Activated naive CD4-positive, alpha-beta T cell (primary cell): Measurements from ENCODE around the gene CNGA3.
"Not testable (repeated sequence)": the region's sequence is repeated elsewhere in the genome, so short reads cannot be mapped to it uniquely, and the experiment has no call there.

Experiments used
- DNase-seq, 4 experiments: peaks; one replicate each; lab custom pipeline; 2025; lab: John Stamatoyannopoulos, UW

CNGA3 gene

DNA sequence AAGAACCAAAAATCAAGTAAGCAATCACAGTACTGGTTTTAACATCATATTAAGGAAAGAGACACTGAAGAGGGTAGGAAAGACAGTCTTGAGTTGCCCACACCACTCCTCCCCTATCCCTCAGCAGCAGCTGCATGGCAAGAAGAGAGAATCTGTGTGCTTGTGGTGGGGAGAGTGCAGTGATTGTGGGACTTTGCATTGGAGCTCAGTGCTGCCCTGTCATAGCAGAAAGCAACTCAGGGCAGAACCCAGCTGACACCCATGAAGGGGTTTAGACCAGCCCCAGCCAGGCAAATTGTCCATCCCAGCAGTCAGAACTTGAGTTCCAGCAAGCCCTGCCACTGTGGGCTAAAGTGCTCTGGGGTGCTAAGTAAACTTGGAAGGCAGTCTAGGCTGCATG is 57.6 kb downstream of the CNGA3 start:
- DNase-seq, result no peak

DNA sequence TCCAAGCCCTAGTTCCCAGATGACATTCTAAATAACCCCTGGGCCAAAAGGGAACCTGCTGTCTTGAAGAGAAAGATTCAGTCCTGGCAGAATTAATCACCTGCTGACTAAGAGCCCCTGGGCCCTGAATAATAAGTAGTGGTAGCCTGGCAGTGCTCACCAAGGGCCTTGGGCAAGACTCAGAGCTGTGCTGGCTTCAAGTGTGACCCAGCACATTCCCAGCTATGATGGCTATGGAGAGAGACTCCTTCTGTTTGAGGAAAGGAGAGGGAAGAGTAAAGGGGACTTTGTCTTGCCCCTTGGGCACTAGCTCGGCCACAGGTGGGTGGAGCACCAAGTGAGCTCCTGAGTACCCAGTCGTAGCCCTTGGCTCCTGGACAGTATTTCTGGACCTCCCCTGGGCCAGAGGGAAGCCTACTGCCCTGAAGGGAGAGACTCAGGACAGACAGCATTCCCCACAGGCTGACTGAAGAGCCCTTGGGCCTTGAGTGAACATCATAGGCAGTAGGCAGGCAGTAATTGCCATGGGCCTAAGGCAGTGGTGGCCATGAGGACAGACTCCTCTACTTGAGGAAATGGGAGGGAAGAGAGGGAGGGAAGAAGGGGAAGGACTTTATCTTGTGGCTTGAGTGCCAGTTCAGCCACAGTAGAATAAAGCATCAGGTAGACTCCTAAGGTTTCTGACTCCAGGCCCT is 58.4 kb downstream of the CNGA3 start:
- no peak for DNase-seq

DNA sequence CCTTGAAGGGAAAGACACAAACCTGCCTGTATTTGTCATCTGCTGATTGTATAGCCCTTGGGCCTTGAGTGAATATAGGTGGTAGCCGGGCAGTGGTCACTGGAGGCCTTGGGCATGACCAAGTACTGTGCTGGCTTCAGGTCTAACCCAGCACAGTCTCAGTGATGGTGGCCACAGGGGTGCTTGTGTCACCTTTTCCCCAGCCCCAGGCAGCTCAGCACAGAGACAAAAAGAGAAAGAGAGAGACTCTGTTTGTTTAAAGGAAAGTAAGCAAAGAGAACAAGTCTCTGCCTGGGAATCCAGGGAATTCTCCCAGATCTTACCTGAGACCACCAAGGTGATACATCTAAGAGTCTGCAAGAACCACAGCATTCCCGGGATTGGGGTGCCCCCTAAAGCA is 59.0 kb downstream of the CNGA3 start:
- DNase-seq, result no peak

- no peak for DNase-seq
Observed at GRCh38 chr2:98408155-98408554, 61.9 kb downstream of the CNGA3 start.

DNA sequence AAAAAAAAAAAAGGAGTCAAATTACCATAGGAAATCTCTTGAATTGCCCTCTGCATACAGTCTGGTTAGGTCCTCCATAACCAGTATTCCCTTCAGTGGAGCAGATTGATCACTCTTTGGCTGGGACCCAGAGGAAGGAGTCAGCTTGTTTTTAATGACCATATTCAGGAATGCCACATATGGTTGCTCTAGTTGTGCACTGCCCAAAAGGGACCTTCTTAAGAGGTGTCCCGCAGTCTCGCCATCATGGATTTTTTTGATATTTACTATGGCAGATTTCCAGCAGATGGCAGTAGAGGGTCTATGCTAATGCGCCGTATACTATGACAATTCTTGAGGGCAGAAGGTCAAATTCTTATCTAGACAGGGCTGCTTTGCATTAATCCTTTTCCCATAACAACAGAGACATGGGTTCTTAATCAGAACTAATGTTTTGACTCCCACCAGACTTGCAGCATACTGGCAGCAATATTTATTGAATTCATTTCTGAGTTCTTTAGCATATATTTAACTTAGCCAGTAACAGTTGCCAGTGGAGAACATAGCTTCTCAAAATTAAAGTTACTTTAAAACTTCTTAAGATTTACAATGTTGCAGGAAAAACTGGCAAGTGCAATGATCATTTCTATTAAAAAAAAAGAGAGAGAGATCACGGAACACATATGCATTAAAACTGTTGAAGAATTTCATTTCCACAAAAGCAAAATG is 66.6 kb downstream of the CNGA3 start:
- peak in 2 of 4 experiments; percentile 12 to 22 for DNase-seq

- not testable (repeated sequence) for DNase-seq
Observed at GRCh38 chr2:98414246-98414645, 68.0 kb downstream of the CNGA3 start.

- not testable (repeated sequence) for DNase-seq
Observed at GRCh38 chr2:98415719-98416248, 69.5 kb downstream of the CNGA3 start.

DNA sequence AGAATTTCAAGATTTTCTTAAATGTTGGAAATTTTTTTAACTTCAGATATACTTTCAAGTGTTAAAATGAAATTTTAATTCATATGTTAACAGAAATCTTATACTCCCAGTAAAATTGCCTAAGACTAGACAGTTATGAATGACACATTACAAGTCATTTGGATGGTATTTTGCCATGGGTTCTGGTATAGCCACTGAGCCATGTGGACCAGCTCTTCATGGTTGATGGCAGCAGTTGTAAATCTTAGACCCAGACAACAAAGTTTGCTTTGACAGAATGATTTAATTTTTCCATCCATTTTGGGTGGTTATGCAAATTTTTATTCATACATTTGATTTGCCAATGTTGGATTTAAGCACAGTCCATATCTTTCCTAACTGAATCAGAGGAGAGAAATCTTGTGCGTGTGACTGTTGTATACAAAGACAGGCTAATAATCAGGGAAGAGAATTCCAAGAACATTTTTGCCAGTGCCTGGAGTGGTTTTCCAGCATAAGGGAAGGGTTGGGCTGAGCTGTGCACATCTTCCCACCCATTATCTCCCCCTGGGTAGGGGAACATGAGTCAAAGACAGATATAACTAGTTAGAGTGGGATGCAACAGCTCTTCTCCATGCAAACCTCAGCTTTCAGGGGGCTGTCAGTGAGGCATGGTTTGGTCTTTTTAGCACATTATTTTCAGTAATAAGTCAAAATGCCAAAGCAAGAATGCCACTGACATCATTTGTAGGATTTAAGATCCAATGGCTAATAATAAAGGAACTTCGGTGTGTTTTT is 70.3 kb downstream of the CNGA3 start:
- DNase-seq, result no peak

DNA sequence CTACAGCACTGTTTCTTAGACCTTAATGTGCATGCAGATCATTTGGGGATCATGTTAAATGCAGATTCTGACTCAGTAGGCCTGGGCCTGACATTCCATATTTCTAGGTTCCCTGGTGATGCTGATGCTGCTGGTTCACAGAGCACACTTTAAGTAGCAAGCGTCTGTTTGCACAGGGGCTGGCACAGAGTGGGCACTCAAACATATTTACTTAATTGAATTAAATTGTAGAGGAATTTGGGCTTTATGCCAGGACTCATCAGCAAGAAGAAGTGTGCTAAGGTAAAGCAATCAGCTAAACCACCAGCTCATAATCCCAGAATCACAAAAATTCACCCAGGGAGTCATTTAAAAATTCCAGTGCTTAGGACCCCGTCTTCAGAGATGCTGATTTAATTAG is 73.3 kb downstream of the CNGA3 start:
- DNase-seq, result no peak

DNA sequence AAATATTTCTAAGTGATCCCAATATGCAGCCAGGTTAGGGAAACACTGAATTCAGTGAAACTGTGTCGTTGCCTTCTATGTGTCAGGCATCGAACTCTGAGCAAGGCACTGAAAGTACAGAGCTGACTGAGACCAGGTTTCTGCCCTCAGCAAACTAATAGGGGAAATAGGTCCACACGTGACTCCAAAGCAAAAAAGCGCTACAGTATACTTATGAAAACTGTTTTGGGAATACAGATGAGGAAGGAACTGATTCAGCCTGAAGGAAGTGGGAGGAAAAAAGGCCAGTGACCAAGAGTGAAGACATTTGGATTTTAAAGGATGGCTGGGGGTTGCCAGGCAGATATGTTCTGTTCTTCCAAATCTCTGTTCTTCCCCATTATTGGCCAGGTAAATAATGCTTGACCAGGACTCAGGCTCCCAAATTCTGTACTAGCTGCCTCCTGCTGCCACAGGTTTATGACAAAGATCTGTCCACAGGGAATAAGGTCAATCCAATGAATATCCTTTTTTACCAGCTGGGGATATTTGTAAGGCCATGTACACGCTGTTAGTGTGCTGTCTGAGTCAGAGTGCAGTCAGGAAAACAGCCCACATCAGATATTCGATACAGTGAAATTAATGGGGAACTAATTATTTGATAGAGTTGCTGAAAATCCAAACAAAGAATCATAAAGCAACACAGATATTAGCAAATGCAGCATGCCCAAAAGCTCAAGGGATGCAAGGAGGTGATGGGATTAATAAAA is 73.9 kb downstream of the CNGA3 start:
- DNase-seq, result no peak

GRCh38 chr2:98422449-98422848 is 76.2 kb downstream of the CNGA3 start:
- DNase-seq, result no peak

- DNase-seq, result no peak
Observed at GRCh38 chr2:98426771-98427170, 80.5 kb downstream of the CNGA3 start.

DNA sequence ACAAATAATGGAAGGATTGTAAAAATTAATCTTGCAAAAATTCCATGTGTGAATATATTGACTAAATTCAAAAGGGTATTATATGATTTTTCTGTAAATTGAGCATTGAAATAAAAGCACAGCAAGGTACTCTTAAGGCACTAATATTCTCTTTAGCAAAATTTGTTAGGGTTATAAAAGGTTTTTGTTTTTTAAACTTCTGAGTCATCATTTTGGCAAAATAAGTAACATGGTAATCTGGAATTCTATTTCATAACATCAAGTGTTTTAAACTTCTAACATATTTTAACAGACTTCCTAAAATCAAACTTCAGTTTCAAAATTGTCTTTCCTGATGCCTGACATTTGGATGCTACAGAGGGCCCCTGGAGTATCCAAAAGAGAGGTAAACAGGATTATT is 85.9 kb downstream of the CNGA3 start:
- DNase-seq, result no peak

DNA sequence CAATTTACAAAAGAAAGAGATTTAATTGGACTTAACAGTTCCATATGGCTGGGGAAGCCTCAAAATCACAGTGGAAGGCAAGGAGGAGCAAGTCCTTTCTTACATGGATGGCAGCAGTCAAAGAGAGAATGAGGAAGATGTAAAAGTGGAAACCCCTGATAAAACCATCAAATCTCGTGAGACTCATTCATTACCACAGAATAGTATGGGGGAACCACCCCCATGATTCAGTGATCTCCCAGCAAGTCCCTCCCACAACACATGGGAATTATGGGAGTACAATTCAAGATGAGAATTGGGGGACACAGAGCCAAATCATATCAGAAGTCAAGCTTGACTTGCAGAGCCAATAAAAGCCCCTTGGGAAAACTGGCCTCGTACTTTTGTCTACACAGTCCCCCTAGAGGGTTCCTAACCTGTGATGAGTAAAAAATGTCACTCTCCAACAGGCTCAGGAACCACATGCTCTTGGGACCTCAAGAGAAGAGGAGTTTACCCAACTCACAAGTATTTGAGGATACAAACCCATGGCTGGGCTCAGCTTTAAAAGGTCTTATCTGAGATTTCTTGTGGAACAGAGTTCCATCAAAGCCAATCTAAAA is 87.2 kb downstream of the CNGA3 start:
- DNase-seq, result no peak

- no peak for DNase-seq
Observed at GRCh38 chr2:98434492-98434891, 88.2 kb downstream of the CNGA3 start.

DNA sequence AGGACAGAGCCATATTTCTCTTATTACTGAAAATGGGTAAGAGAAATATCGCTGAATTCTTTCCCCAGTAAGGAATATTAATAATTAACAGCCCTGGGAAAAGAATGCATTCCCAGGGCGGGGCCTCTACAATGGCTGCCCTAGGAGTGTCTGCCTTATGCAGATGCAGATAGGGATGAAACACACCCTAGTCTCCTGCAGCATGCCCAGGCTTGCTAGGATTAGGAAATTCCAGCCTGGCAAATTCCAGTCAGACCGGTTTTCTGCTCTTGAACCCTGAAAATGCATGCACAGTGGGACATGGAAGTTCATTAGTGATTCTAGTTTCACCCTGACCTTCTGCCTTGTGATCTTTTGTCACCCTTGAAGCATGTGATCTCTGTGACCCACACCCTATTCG is 89.4 kb downstream of the CNGA3 start:
- not testable (repeated sequence) for DNase-seq

DNA sequence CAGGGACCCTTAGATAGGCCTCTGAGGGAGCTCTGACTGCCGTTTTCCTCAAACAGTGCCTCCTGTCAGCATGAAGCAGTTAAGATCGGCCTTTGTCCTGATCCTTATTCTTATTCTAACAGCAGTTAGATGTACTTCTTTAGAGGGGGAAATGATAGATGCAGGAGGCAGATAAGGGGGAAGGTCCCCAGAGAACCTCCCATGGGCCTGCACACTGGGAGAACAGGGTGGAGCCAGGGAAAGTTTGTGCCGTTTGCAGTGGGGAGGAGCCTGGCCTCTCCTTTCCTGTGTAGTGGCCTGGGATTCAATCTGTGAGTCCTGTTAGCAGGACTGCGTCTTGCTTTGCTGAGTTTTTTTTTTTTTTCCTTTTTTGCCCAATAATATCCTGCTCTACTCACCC is 90.5 kb downstream of the CNGA3 start:
- DNase-seq, result no peak

DNA sequence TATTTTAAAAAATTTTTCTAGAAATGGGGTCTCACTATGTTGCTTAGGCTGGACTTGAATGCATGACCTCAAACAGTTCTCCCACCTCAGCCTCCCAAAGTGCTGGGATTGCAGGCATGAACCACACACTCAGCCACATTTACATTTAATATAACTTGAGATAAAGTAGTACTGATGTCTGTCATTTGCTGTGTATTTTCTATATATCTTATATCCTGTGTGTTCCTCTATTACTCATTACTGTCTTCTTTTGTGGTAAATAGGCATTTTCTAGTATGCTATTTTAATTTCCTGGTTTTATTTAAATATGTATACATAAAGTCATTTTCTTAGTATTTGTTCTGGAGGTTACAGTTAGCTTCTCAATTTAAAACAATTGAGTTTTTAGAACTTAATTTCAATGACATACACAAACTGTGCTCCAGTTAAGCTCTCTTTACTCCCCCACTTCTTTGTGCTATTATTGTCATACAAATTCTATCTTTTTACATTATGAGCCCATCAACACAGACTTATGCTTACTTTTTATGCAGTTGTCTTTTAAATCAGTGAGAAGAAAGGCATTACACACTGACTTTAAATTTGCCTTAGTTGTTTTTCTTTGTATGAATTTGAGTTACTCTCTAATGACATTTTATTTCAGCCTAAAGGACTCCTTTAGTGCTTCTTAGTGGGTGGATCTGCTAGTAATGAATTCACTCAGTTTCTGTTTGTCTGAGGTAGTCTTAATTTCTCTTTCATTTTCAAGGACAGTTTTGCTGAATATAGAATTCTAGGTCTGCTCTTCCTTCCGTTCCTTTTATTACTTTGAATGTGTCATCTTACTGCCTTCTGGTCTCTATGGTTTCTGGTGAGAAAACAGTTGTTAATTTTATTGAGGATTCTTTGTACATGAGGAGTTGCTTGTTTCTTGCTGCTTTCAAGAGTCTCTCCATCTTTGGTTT is 92.2 kb downstream of the CNGA3 start:
- DNase-seq, result no peak

DNA sequence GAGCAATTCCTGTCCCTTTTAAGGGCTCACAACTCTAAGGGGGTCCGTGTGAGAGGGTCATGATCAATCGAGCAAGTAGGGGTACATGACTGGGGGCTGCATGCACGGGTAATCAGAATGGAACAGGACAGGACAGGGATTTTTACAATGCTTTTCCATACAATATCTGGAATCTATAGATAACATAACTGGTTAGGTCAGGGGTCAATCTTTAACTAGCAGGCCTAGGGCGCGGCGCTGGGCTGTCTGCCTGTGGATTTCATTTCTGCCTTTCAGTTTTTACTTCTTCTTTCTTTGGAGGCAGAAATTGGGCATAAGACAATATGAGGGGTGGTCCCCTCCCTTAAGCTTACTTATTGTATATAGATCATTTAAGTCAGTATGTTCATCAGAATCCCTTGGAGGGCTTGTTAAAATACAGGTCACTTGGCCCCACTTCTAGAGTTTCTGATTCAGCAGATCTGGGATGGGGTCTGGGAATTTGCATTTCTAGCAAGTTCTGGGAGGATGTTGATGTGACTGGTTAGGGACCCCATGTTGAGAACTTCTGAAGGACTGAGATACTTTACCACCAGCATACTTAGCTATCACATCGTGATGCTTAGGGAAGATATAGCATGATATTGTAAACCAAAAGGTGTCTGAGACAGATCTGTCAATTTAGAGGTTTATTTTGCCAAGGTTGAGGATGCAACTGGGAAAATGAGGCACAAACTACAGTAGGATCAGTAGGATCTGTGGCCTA is 95.6 kb downstream of the CNGA3 start:
- DNase-seq, result no peak

GRCh38 chr2:98442488-98442887 is 96.2 kb downstream of the CNGA3 start:
- DNase-seq, result no peak
